Liver (tissue), 9 donors: ENCODE measurements around the gene HSPG2. TPM values are rescaled to one million over a fixed set of nuclear protein-coding genes. Genes with fewer than 3 reads are reported as not detected.

Experiments used
- DNase-seq: peaks from one replicate; pipeline ENCODE4 v3.0.0-alpha.2; 2017; ENCODE audit warnings: low spot score
- H3K27ac ChIP-seq, 2 donors: one replicate each; pipeline ENCODE4 v1.7.0; 2013; ENCODE audit warnings: inconsistent platforms in 2 of 2, low read length in 2 of 2, control low read depth in 1 of 2, low read depth in 1 of 2, mild to moderate bottlenecking in 1 of 2
- H3K27me3 ChIP-seq, 4 donors: one replicate each; pipeline versions ENCODE4 v1.6.1 to v1.7.0; 2013; ENCODE audit warnings: low read length in 3 of 4, inconsistent platforms in 1 of 4, mild to moderate bottlenecking in 1 of 4, moderate library complexity in 1 of 4; ENCODE audit not compliant: control insufficient read depth in 4 of 4, insufficient read depth in 4 of 4
- H3K36me3 ChIP-seq, 4 donors: one replicate each; pipeline versions ENCODE4 v1.6.1 to v1.7.0; 2013; ENCODE audit warnings: low read length in 3 of 4, mild to moderate bottlenecking in 3 of 4, low read depth in 1 of 4, moderate library complexity in 1 of 4; ENCODE audit not compliant: control insufficient read depth in 4 of 4, insufficient read depth in 3 of 4
- H3K4me1 ChIP-seq, 4 donors: one replicate each; pipeline versions ENCODE4 v1.6.1 to v1.7.0; 2013; ENCODE audit warnings: low read length in 3 of 4, mild to moderate bottlenecking in 3 of 4, moderate library complexity in 1 of 4; ENCODE audit not compliant: control insufficient read depth in 4 of 4, insufficient read depth in 4 of 4
- H3K4me3 ChIP-seq, 3 donors: one replicate each; pipeline versions ENCODE4 v1.6.1 to v1.7.0; 2013; ENCODE audit warnings: low read length in 3 of 3, control low read depth in 1 of 3, low read depth in 1 of 3, mild to moderate bottlenecking in 1 of 3
- H3K9ac ChIP-seq, 2 donors: one replicate each; pipeline ENCODE4 v1.7.0; 2013; ENCODE audit warnings: low read length in 2 of 2, mild to moderate bottlenecking in 2 of 2, moderate library complexity in 2 of 2, control low read depth in 1 of 2, low read depth in 1 of 2
- H3K9me3 ChIP-seq, 4 donors: one replicate each; pipeline versions ENCODE4 v1.6.1 to v1.7.0; 2013; ENCODE audit warnings: low read length in 3 of 4; ENCODE audit not compliant: control insufficient read depth in 4 of 4
- CTCF ChIP-seq: fragments of 150-350 bp; IDR thresholded peaks from 2 replicates; pipeline ENCODE4 v1.5.1; 2017; ENCODE audit warnings: improper control_type of control experiment, low read depth, low read length; ENCODE audit not compliant: missing input control
- FOXA1 ChIP-seq: IDR thresholded peaks from 2 replicates; pipeline ENCODE4 v1.6.1; 2016; ENCODE audit warnings: antibody characterized with exemption
- FOXA2 ChIP-seq: IDR thresholded peaks from 2 replicates; pipeline ENCODE4 v1.6.1; 2016; ENCODE audit warnings: antibody characterized with exemption
- GABPA ChIP-seq, 2 donors: IDR thresholded peaks in 1 of 2; conservative IDR thresholded peaks in 1 of 2; 2 replicates each; pipeline ENCODE4 v1.6.1; 2016; ENCODE audit warnings: antibody characterized with exemption in 2 of 2, mild to moderate bottlenecking in 1 of 2, moderate library complexity in 1 of 2
- HNF4A ChIP-seq, 2 donors: conservative IDR thresholded peaks; 2 replicates each; pipeline ENCODE4 v1.6.1; 2016; ENCODE audit warnings: antibody characterized with exemption in 2 of 2, mild to moderate bottlenecking in 2 of 2
- HNF4G ChIP-seq: IDR thresholded peaks from 2 replicates; pipeline ENCODE4 v1.6.1; 2016; ENCODE audit warnings: antibody characterized with exemption
- JUND ChIP-seq, 2 donors: IDR thresholded peaks; 2 replicates each; pipeline ENCODE4 v1.6.1; 2016; ENCODE audit warnings: antibody characterized with exemption in 2 of 2
- NR2F2 ChIP-seq: IDR thresholded peaks from 2 replicates; pipeline ENCODE4 v1.6.1; 2016; ENCODE audit warnings: antibody characterized with exemption
- SP1 ChIP-seq: IDR thresholded peaks from 2 replicates; pipeline ENCODE4 v1.6.1; 2018; ENCODE audit warnings: antibody characterized with exemption, mild to moderate bottlenecking
- TAF1 ChIP-seq: conservative IDR thresholded peaks from 2 replicates; pipeline ENCODE4 v1.6.1; 2016; ENCODE audit warnings: antibody characterized with exemption, mild to moderate bottlenecking
- WGBS: extraction: QIAGEN DNeasy Blood & Tissue Kit; methylation state at CpG from one replicate; pipeline ENCODE4 v1.1.7; 2013; 5-methylcytosine and 5-hydroxymethylcytosine counted together
- polyA plus RNA-seq, 2 donors: library from polyadenylated mRNA; stranded (reverse) in 1 of 2; unstranded in 1 of 2; fragments of 200-250 nt in 1 of 2; fragments of >200 nt in 1 of 2; fragmentation: Nextera tagmentation in 1 of 2; extraction: Ambion mirVana in 1 of 2; gene quantifications; one replicate each; pipeline versions ENCODE4 v1.2.1 to v1.2.3, GENCODE V29; 2013 to 2015
- total RNA-seq, 2 donors: library from RNA; depleted of rRNA; stranded (reverse); fragments of >200 nt; gene quantifications; one replicate each; pipeline ENCODE4 v1.2.3, GENCODE V29; 2014
- TF ChIP-seq, protein P1 (sequence below): IDR thresholded peaks from 2 replicates; pipeline ENCODE4 v1.6.1; 2016; ENCODE audit warnings: antibody characterized with exemption
- TF ChIP-seq, protein P2 (sequence below): IDR thresholded peaks from 2 replicates; pipeline ENCODE4 v1.6.1; 2016; ENCODE audit warnings: antibody characterized with exemption
- donor health status: healthy.
- donor health status: healthy.
- donor health status: healthy.
- donor health status: healthy.
- donor health status: healthy.

Gene HSPG2
- total and polyA plus RNA-seq, 4 donors = 5.6 to 43.9 (median 23.9) TPM

DNA sequence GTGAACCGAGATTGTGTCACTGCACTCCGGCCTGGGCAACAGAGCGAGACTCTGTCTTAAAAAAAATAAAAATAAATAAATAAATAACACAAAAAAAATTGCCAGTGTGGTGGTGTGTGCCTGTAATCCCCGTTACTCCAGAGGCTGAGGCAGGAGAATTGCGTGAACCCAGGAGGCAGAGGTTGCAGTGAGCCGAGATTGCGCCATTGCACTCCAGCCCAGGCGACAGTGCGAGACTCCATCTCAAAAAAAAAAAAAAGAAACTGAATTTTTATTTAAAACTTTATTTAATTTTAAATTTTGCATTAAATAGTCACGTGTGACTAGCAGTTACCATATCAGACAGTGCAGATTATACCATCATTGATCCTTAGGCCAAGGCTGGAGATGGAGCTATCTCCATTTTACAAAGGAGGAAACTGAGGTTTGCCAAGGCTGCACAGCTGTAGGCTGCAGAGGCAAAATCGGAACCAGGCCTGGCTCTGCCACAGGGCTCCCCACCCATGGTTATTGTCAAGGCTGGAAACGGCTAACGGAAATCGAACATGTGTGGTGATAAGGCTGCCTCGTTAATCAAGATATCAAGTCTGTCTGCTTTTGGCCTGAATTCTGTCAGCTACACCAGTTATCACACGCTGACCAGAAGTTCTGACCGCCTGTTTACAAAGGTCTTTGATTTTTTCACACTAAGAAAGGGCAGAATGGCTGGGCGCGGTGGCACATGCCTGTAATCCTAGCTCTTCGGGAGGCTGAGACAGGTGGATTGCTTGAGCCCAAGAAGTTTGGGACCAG lies 20.5 kb downstream of the HSPG2 start:
- H3K36me3 ChIP-seq = no peaks in the 10 kb centered on the region
- H3K27ac ChIP-seq = no peak overlapping the region
- no peak for DNase-seq
- H3K27me3 ChIP-seq = no peaks in the 10 kb centered on the region
- no peak overlapping the region for H3K9ac ChIP-seq
- TF ChIP-seq NR2F2 = peak; percentile 35
- TF ChIP-seq, protein P1, sequence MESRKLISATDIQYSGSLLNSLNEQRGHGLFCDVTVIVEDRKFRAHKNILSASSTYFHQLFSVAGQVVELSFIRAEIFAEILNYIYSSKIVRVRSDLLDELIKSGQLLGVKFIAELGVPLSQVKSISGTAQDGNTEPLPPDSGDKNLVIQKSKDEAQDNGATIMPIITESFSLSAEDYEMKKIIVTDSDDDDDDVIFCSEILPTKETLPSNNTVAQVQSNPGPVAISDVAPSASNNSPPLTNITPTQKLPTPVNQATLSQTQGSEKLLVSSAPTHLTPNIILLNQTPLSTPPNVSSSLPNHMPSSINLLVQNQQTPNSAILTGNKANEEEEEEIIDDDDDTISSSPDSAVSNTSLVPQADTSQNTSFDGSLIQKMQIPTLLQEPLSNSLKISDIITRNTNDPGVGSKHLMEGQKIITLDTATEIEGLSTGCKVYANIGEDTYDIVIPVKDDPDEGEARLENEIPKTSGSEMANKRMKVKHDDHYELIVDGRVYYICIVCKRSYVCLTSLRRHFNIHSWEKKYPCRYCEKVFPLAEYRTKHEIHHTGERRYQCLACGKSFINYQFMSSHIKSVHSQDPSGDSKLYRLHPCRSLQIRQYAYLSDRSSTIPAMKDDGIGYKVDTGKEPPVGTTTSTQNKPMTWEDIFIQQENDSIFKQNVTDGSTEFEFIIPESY = no peak
- WGBS = 86% methylated on average over 20 of the region's 20 CpGs
- peaks cover 2 to 6% (median 4%) of the 10 kb centered on the region in 4 donors for H3K4me1 ChIP-seq
- no peaks in the 10 kb centered on the region for H3K9me3 ChIP-seq
- H3K4me3 ChIP-seq = no peak overlapping the region

- DNase-seq = no peak
- H3K4me3 ChIP-seq = no peak overlapping the region
- TF ChIP-seq, protein P2, sequence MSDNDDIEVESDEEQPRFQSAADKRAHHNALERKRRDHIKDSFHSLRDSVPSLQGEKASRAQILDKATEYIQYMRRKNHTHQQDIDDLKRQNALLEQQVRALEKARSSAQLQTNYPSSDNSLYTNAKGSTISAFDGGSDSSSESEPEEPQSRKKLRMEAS = no peak
- TF ChIP-seq TAF1 (no peak), HNF4G (no peak), JUND (IDR thresholded peaks at IDR 0.05) (no peak), FOXA1 (no peak), FOXA2 (no peak)
- TF ChIP-seq, protein P1 = no peak
- peaks cover 2 to 6% (median 4%) of the 10 kb centered on the region in 4 donors for H3K4me1 ChIP-seq
- no peaks in the 10 kb centered on the region for H3K36me3 ChIP-seq
- WGBS = 67% methylated on average over 21 of the region's 21 CpGs
- H3K27ac ChIP-seq = no peak overlapping the region
- H3K9ac ChIP-seq = no peak overlapping the region
- no peaks in the 10 kb centered on the region for H3K27me3 ChIP-seq
- H3K9me3 ChIP-seq = no peaks in the 10 kb centered on the region
Observed at GRCh38 chr1:21914880-21915640, 22.1 kb downstream of the HSPG2 start.

- Histone ChIP-seq H3K4me1 (peaks cover 2 to 6% (median 4%) of the 10 kb centered on the region in 4 donors), H3K9me3 (no peaks in the 10 kb centered on the region), H3K4me3 (no peak overlapping the region), H3K9ac (no peak overlapping the region), H3K27me3 (no peaks in the 10 kb centered on the region), H3K27ac (no peak overlapping the region), H3K36me3 (no peaks in the 10 kb centered on the region)
- no peak for DNase-seq
- WGBS = 80% methylated on average over 5 of the region's 5 CpGs
- TF ChIP-seq SP1 (no peak), HNF4A (conservative IDR thresholded peaks at IDR 0.05) (no peak), FOXA2 (no peak), TAF1 (no peak), FOXA1 (no peak), GABPA (IDR thresholded peaks at IDR 0.05 in 1 of 2, conservative IDR thresholded peaks at IDR 0.05 in 1 of 2) (no peak), CTCF (no peak), NR2F2 (no peak)
- TF ChIP-seq, protein P2 = no peak
- TF ChIP-seq, protein P1 = no peak
Observed at GRCh38 chr1:21914450-21914849, 22.7 kb downstream of the HSPG2 start.
